ENCODE data around the gene P2RX4. TPM values are rescaled to one million over a fixed set of nuclear protein-coding genes. Genes with fewer than 3 reads are reported as not detected.

Gene P2RX4
- total and polyA plus RNA-seq, 9 of the 15 experiments (the other 6 are each of a cell fraction or from before 2014, with no cell fraction given) = 6.6 to 21.5 (median 11.7) TPM

GRCh38 chr12:121172145-121172544 is 37.8 kb upstream of the P2RX4 start:
- H3K4me2 ChIP-seq (ENCODE audit: insufficient read depth, low read length) = no peak overlapping the region
- H3K4me3 ChIP-seq = no peak overlapping the region
- no peaks in the 10 kb centered on the region for H3K27me3 ChIP-seq (ENCODE audit: control insufficient read depth in 2 of 2, insufficient read depth in 2 of 2, low read length in 2 of 2)
- ATAC-seq (no peak), FAIRE-seq (no peak), DNase-seq (ENCODE audit: extremely low read depth in 1 of 4, low spot score in 3 of 4) (no peak)
- no peak overlapping the region for H3K27ac ChIP-seq (ENCODE audit: extremely low read depth, low read depth, low read length)
- CTCF ChIA-PET (ENCODE audit: low intra/inter-chr PET ratio) = no interaction called here
- peaks cover 10 to 16% of the 10 kb centered on the region in 2 experiments for H3K4me1 ChIP-seq (replicated peaks in 1 of 2; ENCODE audit: control insufficient read depth in 2 of 2, insufficient read depth in 2 of 2, low read length in 2 of 2)
- no peaks in the 10 kb centered on the region for H3K79me2 ChIP-seq (ENCODE audit: control insufficient read depth, insufficient read depth, low read length)
- no peaks in the 10 kb centered on the region for H3K9me1 ChIP-seq (ENCODE audit: control insufficient read depth, insufficient read depth, low read length)
- POLR2A ChIA-PET = no interaction called here
- no peak overlapping the region for H2AFZ ChIP-seq (ENCODE audit: low read depth, low read length)
- no TSS peak for BruUV-seq (replicated peaks)
- no peaks in the 10 kb centered on the region for H4K20me1 ChIP-seq (replicated peaks; ENCODE audit: control insufficient read depth, insufficient read depth, low read length)
- no peak overlapping the region for H3K9ac ChIP-seq (ENCODE audit: insufficient read depth in 1 of 2, low read depth in 2 of 2, low read length in 2 of 2)
- H3K36me3 ChIP-seq (ENCODE audit: control insufficient read depth, insufficient read depth, low read length) = no peaks in the 10 kb centered on the region
- no peaks in the 10 kb centered on the region for H3K9me3 ChIP-seq (replicated peaks; ENCODE audit: control insufficient read depth, insufficient read depth, low read depth, low read length)
- intact Hi-C loops (cut with micrococcal nuclease) (no loop called here), in situ Hi-C loops (cut with MboI) (no loop called here)
- WGBS (ENCODE audit: insufficient coverage, low coverage, missing lambda C conversion rate) = 49% methylated on average over 6 of the region's 6 CpGs
- TF ChIP-seq, protein P1, sequence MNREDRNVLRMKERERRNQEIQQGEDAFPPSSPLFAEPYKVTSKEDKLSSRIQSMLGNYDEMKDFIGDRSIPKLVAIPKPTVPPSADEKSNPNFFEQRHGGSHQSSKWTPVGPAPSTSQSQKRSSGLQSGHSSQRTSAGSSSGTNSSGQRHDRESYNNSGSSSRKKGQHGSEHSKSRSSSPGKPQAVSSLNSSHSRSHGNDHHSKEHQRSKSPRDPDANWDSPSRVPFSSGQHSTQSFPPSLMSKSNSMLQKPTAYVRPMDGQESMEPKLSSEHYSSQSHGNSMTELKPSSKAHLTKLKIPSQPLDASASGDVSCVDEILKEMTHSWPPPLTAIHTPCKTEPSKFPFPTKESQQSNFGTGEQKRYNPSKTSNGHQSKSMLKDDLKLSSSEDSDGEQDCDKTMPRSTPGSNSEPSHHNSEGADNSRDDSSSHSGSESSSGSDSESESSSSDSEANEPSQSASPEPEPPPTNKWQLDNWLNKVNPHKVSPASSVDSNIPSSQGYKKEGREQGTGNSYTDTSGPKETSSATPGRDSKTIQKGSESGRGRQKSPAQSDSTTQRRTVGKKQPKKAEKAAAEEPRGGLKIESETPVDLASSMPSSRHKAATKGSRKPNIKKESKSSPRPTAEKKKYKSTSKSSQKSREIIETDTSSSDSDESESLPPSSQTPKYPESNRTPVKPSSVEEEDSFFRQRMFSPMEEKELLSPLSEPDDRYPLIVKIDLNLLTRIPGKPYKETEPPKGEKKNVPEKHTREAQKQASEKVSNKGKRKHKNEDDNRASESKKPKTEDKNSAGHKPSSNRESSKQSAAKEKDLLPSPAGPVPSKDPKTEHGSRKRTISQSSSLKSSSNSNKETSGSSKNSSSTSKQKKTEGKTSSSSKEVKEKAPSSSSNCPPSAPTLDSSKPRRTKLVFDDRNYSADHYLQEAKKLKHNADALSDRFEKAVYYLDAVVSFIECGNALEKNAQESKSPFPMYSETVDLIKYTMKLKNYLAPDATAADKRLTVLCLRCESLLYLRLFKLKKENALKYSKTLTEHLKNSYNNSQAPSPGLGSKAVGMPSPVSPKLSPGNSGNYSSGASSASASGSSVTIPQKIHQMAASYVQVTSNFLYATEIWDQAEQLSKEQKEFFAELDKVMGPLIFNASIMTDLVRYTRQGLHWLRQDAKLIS (CRISPR knock-in tag; IDR thresholded peaks at IDR 0.05) = no peak
- no peak for TF ChIP-seq FOXA3 (CRISPR knock-in tag; conservative IDR thresholded peaks at IDR 0.05 in 1 of 2, IDR thresholded peaks at IDR 0.05 in 1 of 2)
- TF ChIP-seq ZBTB11 (CRISPR knock-in tag; IDR thresholded peaks at IDR 0.05) = no peak
- TF ChIP-seq KAT7 (CRISPR knock-in tag; IDR thresholded peaks at IDR 0.05; ENCODE audit: borderline replicate concordance) = no peak
- no peak for TF ChIP-seq SNIP1 (IDR thresholded peaks at IDR 0.05; ENCODE audit: low read depth)
- TF ChIP-seq ARID3B (CRISPR knock-in tag; IDR thresholded peaks at IDR 0.05; ENCODE audit: borderline replicate concordance) = no peak
- no peak for TF ChIP-seq RNF2 (IDR thresholded peaks at IDR 0.05)
